Measurements from ENCODE around the gene NMNAT2. TPM values are rescaled to one million over a fixed set of nuclear protein-coding genes. Genes with fewer than 3 reads are reported as not detected.

NMNAT2 gene
- total RNA-seq, 1 experiment from 2014 or later, result 11.4 TPM

- DNase-seq, result no peak
- Histone ChIP-seq H3K4ac (ENCODE audit: low read depth, low read length) (no peak overlapping the region), H3K79me2 (ENCODE audit: insufficient read depth, low read length) (no peaks in the 10 kb centered on the region), H2AK5ac (ENCODE audit: insufficient read length, low read length) (no peak overlapping the region), H3K23me2 (ENCODE audit: insufficient read length, low read depth, low read length, poor library complexity, severe bottlenecking) (no peaks in the 10 kb centered on the region), H3K27me3 (ENCODE audit: insufficient read depth, low read length) (no peaks in the 10 kb centered on the region), H2AFZ (ENCODE audit: low read length) (no peak overlapping the region), H3K18ac (ENCODE audit: insufficient read length, low read depth, low read length) (no peak overlapping the region), H2BK20ac (ENCODE audit: low read depth, low read length, poor library complexity, severe bottlenecking) (no peak overlapping the region), H4K5ac (ENCODE audit: insufficient read length, low read depth, low read length) (no peak overlapping the region), H4K8ac (replicated peaks; ENCODE audit: insufficient read length, low read depth, low read length) (no peak overlapping the region), H4K91ac (ENCODE audit: insufficient read length, low read depth, low read length) (no peak overlapping the region), H3K79me1 (ENCODE audit: insufficient read depth, low read depth, low read length, poor library complexity, severe bottlenecking) (no peaks in the 10 kb centered on the region), H3T11ph (ENCODE audit: low read length) (no peak overlapping the region), H4K20me1 (ENCODE audit: control insufficient read depth, insufficient read depth, insufficient read length) (no peaks in the 10 kb centered on the region), H3K27ac (ENCODE audit: insufficient read length, low read depth, low read length) (no peak overlapping the region), H3K56ac (ENCODE audit: insufficient read length, low read depth, low read length) (no peak overlapping the region), H3K9ac (ENCODE audit: extremely low read depth, insufficient read length, low read length) (no peak overlapping the region), H2BK15ac (ENCODE audit: low read depth, low read length) (no peak overlapping the region), H3K14ac (ENCODE audit: insufficient read depth, low read length) (no peak overlapping the region), H2BK12ac (ENCODE audit: insufficient read length, low read depth, low read length) (no peak overlapping the region), H2BK5ac (ENCODE audit: insufficient read length, low read length) (no peak overlapping the region), H3K9me3 (ENCODE audit: control insufficient read depth, low read depth, low read length) (no peaks in the 10 kb centered on the region), H3K4me2 (ENCODE audit: insufficient read depth, insufficient read length, low read length) (no peak overlapping the region), H2BK120ac (ENCODE audit: low read depth, low read length, poor library complexity, severe bottlenecking) (no peak overlapping the region), H3K23ac (ENCODE audit: insufficient read length, low read depth, low read length) (no peak overlapping the region), H3K4me1 (ENCODE audit: insufficient read depth, low read length) (peaks cover 7% of the 10 kb centered on the region; the same call in 1 of the 2 replicates)
- H3K36me3 Mint-ChIP-seq (ENCODE audit: insufficient read depth in 1 of 3, low read depth in 3 of 3), result no peaks in the 10 kb centered on the region; a peak in 2 of 7 replicates
- peaks cover 22 to 27% of the 10 kb centered on the region in 2 experiments for H3K4me1 Mint-ChIP-seq
- H3K4me3 Mint-ChIP-seq, result no peak overlapping the region
- no peaks in the 10 kb centered on the region; a peak in 1 of 5 replicates for H3K9me3 Mint-ChIP-seq
- no CpG with 5 or more reads among the region's 4 CpGs for WGBS (ENCODE audit: extremely low coverage, insufficient read length, low lambda C conversion rate)
- TF ChIP-seq CTCF (conservative IDR thresholded peaks at IDR 0.05), result no peak
- H3K27ac Mint-ChIP-seq, result no peak overlapping the region; a peak in 1 of 7 replicates
- peaks cover 2% of the 10 kb centered on the region; the same call in 1 of the 2 replicates for H3K27me3 Mint-ChIP-seq (ENCODE audit: low read depth)
Measured at GRCh38 chr1:183296782-183297181, 121.4 kb downstream of the NMNAT2 start.
